CD4-positive, alpha-beta T cell (primary cell): Measurements from ENCODE around the gene EIF4E. TPM values are rescaled to one million over a fixed set of nuclear protein-coding genes. Genes with fewer than 3 reads are reported as not detected.
"Not testable (repeated sequence)": the region's sequence is repeated elsewhere in the genome, so short reads cannot be mapped to it uniquely, and the experiment has no call there.

ENCODE experiments used
- ATAC-seq: fragments of 200-7000 bp; cut with Tn5 transposase; one replicate; pipeline ENCODE4 v1.10.0; 2022; ENCODE audit warnings: mild to moderate bottlenecking; ENCODE audit not compliant: poor library complexity
- CTCF ChIA-PET: fragments of 350-600 bp; sonication (Branson Sonifier 250); formaldehyde crosslinking; loops from one replicate; lab custom pipeline; 2021; ENCODE audit warnings: antibody characterized with exemption, inconsistent platforms; lab: Charles Lee
- POLR2A ChIA-PET: fragments of 350-600 bp; sonication (Branson Sonifier 250); formaldehyde crosslinking; loops from one replicate; lab custom pipeline; 2021; ENCODE audit warnings: antibody characterized with exemption, inconsistent platforms; lab: Charles Lee
- DNase-seq, 14 experiments: peaks; one replicate each; pipeline ENCODE4 v3.0.0-alpha.2; 2013 to 2020; ENCODE audit warnings: mixed read lengths in 2 of 14
- H3K27ac ChIP-seq, 2 donors: one replicate each; pipeline versions ENCODE4 v1.5.1 to v1.7.0; 2013; ENCODE audit warnings: low read length in 2 of 2, low read depth in 1 of 2, mild to moderate bottlenecking in 1 of 2
- H3K27me3 ChIP-seq, 2 experiments: 1 replicate in 1 of 2; 2 replicates in 1 of 2; pipeline versions ENCODE4 v1.6.1 to v1.7.0; 2013; ENCODE audit warnings: low read length in 2 of 2, control low read depth in 1 of 2, mild to moderate bottlenecking in 1 of 2, moderate library complexity in 1 of 2; ENCODE audit not compliant: insufficient read depth in 2 of 2, control insufficient read depth in 1 of 2
- H3K36me3 ChIP-seq: one replicate; pipeline ENCODE4 v1.6.1; 2013; ENCODE audit warnings: low read length, control low read depth; ENCODE audit not compliant: insufficient read depth
- H3K4me1 ChIP-seq: one replicate; pipeline ENCODE4 v1.6.1; 2013; ENCODE audit warnings: low read length, control low read depth; ENCODE audit not compliant: insufficient read depth
- H3K4me3 ChIP-seq: one replicate; pipeline ENCODE4 v1.5.1; 2013; ENCODE audit warnings: mild to moderate bottlenecking, low read length, moderate library complexity
- H3K9me3 ChIP-seq, 2 experiments: 1 replicate in 1 of 2; 2 replicates in 1 of 2; pipeline versions ENCODE4 v1.6.1 to v1.7.0; 2013; ENCODE audit warnings: low read length in 2 of 2, mild to moderate bottlenecking in 2 of 2, control low read depth in 1 of 2, moderate library complexity in 1 of 2; ENCODE audit not compliant: control insufficient read depth in 1 of 2, insufficient read depth in 1 of 2
- H3K27ac Mint-ChIP-seq: one replicate; pipeline ENCODE4 v1.8.0; 2020; ENCODE audit warnings: mixed read lengths
- H3K27me3 Mint-ChIP-seq: one replicate; pipeline ENCODE4 v1.8.0; 2021; ENCODE audit warnings: mixed read lengths
- H3K36me3 Mint-ChIP-seq: one replicate; pipeline ENCODE4 v1.8.0; 2021; ENCODE audit warnings: low read depth, mixed read lengths
- H3K4me1 Mint-ChIP-seq: one replicate; pipeline ENCODE4 v1.8.0; 2021; ENCODE audit warnings: low read depth, mixed read lengths
- H3K4me3 Mint-ChIP-seq: one replicate; pipeline ENCODE4 v1.8.0; 2020; ENCODE audit warnings: mild to moderate bottlenecking, mixed read lengths
- H3K9me3 Mint-ChIP-seq: one replicate; pipeline ENCODE4 v1.8.0; 2020; ENCODE audit warnings: mixed read lengths
- CTCF ChIP-seq: fragments of 200-600 bp; IDR thresholded peaks from one replicate; pipeline ENCODE4 v1.8.0; 2022; ENCODE audit warnings: antibody characterized with exemption, mild to moderate bottlenecking
- intact Hi-C, 2 experiments: fragments of 100-400 bp; cut with DNase I in 1 of 2; cut with micrococcal nuclease in 1 of 2; formaldehyde crosslinking; loops; one replicate each; pipeline versions ENCODE4 v1.15.1 to v1.9.0; 2023 to 2025; cut with DNase I, micrococcal nuclease
- total RNA-seq, 174 experiments: library from RNA in 2 of 174; stranded (reverse) in 2 of 174; gene quantifications; one replicate each; pipeline ENCODE4 v1.2.3 and lab custom pipeline; 2021 to 2026

Gene EIF4E
- total RNA-seq, 2 experiments from 2014 or later = 47.2 to 49.2 TPM

DNA sequence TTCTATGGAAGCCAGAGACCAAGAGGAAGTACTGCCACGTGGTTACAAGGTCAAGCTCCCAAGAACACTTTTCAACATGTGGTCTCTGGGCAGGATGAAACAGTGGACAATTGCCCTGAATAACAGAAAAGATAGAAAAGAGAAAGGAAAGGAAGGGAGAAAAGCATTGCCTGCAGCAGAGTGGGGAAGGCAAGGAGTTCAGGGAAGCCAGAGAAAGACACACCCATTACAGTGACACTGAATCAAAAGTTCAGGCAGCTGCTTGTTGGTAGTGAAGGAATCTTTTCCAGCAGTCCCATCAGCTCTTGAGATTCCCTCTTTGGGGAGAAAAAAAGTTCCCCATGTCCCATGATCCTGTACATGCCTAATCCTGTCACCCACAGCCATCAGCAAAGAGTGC is 80.5 kb downstream of the EIF4E start:
- Histone ChIP-seq H3K27ac (no peak overlapping the region), H3K9me3 (peaks cover 0 to 10% of the 10 kb centered on the region in 2 experiments), H3K36me3 (no peaks in the 10 kb centered on the region), H3K4me3 (no peak overlapping the region), H3K27me3 (no peaks in the 10 kb centered on the region), H3K4me1 (no peaks in the 10 kb centered on the region)
- ChIA-PET POLR2A (no interaction called here), CTCF (interaction anchor here (0.9 kb wide), 1 partner anchor 12 kb away, joined by 3 read pairs; no protein-coding TSS in a partner anchor)
- no peak for TF ChIP-seq CTCF
- peaks cover 12% of the 10 kb centered on the region for H3K27me3 Mint-ChIP-seq
- H3K27ac Mint-ChIP-seq = no peak overlapping the region
- ATAC-seq = no peak
- no peaks in the 10 kb centered on the region for H3K36me3 Mint-ChIP-seq
- H3K9me3 Mint-ChIP-seq = peaks cover 2% of the 10 kb centered on the region
- H3K4me3 Mint-ChIP-seq = no peak overlapping the region
- DNase-seq = no peak
- no peaks in the 10 kb centered on the region for H3K4me1 Mint-ChIP-seq
- intact Hi-C loops = no loop called here

- no peaks in the 10 kb centered on the region for H3K4me1 Mint-ChIP-seq
- Histone ChIP-seq H3K27ac (no peak overlapping the region), H3K4me3 (no peak overlapping the region), H3K4me1 (no peaks in the 10 kb centered on the region), H3K36me3 (no peaks in the 10 kb centered on the region), H3K27me3 (no peaks in the 10 kb centered on the region), H3K9me3 (peaks cover 3 to 10% of the 10 kb centered on the region in 2 experiments)
- POLR2A ChIA-PET = no interaction called here
- H3K27me3 Mint-ChIP-seq = no peaks in the 10 kb centered on the region
- ATAC-seq (no peak), DNase-seq (no peak)
- no peak for TF ChIP-seq CTCF
- CTCF ChIA-PET = no interaction called here
- no peak overlapping the region for H3K27ac Mint-ChIP-seq
- peaks cover 2% of the 10 kb centered on the region for H3K9me3 Mint-ChIP-seq
- intact Hi-C loops = no loop called here
- no peak overlapping the region for H3K4me3 Mint-ChIP-seq
- H3K36me3 Mint-ChIP-seq = no peaks in the 10 kb centered on the region
These were observed 83.0 kb downstream of the EIF4E start for GRCh38 chr4:98845960-98846359.

DNA sequence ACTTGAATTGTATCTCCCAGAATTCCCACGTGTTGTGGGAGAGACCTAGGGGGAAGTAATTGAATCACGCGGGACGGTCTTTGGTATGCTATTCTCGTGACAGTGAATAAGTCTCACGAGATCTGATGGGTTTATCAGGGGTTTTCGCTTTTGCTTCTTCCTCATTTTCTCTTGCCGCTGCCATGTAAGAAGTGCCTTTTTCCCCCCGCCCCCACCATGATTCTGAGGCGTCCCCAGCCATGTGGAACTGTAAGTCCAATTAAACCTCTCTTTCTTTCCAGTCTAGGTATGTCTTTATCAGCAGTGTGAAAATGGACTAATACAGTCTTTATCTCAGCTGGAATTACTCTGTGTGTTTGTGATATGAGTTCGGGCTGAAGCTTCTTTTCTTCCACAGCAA is 86.0 kb downstream of the EIF4E start:
- H3K9me3 ChIP-seq, CTCF ChIA-PET, H3K36me3 ChIP-seq, H3K27me3 ChIP-seq, ATAC-seq, H3K4me1 ChIP-seq, H3K27ac ChIP-seq, H3K36me3 Mint-ChIP-seq, H3K27me3 Mint-ChIP-seq, intact Hi-C loops, H3K4me3 Mint-ChIP-seq, H3K4me3 ChIP-seq, H3K27ac Mint-ChIP-seq, POLR2A ChIA-PET, H3K9me3 Mint-ChIP-seq, DNase-seq, H3K4me1 Mint-ChIP-seq: not testable (repeated sequence)

GRCh38 chr4:98838977-98839618 is 89.8 kb downstream of the EIF4E start:
- intact Hi-C loops = no loop called here
- H3K27me3 Mint-ChIP-seq = no peaks in the 10 kb centered on the region
- H3K9me3 Mint-ChIP-seq = no peaks in the 10 kb centered on the region
- no peaks in the 10 kb centered on the region for H3K36me3 Mint-ChIP-seq
- Histone ChIP-seq H3K36me3 (no peaks in the 10 kb centered on the region), H3K4me3 (no peak overlapping the region), H3K27ac (no peak overlapping the region), H3K9me3 (peaks cover 0 to 3% of the 10 kb centered on the region in 2 experiments), H3K4me1 (no peaks in the 10 kb centered on the region), H3K27me3 (no peaks in the 10 kb centered on the region)
- H3K27ac Mint-ChIP-seq = no peak overlapping the region
- ATAC-seq = no peak
- no peaks in the 10 kb centered on the region for H3K4me1 Mint-ChIP-seq
- POLR2A ChIA-PET = no interaction called here
- CTCF ChIA-PET = interaction anchor here (0.6 kb wide), 1 partner anchor 344 kb away, joined by 3 read pairs; no protein-coding TSS in a partner anchor
- no peak for TF ChIP-seq CTCF
- H3K4me3 Mint-ChIP-seq = no peak overlapping the region
- DNase-seq = no peak
